Kidney epithelial cell (primary cell): ENCODE results near the gene SIX2. TPM values are rescaled to one million over a fixed set of nuclear protein-coding genes. Genes with fewer than 3 reads are reported as not detected.

Experiments
- DNase-seq: peaks from one replicate; pipeline ENCODE4 v3.0.0-alpha.2; 2010; ENCODE audit warnings: low read depth
- H3K27me3 ChIP-seq: 2 replicates; pipeline ENCODE4 v1.6.0; 2011; ENCODE audit warnings: low read length; ENCODE audit not compliant: control insufficient read depth, insufficient read depth
- H3K36me3 ChIP-seq: 2 replicates; pipeline ENCODE4 v1.5.1; 2011; ENCODE audit warnings: low read length; ENCODE audit not compliant: control insufficient read depth, insufficient read depth
- H3K4me3 ChIP-seq: 2 replicates; pipeline ENCODE4 v1.5.1; 2011; ENCODE audit warnings: low read depth, mild to moderate bottlenecking, control low read depth, low read length
- CTCF ChIP-seq: IDR thresholded peaks from 2 replicates; pipeline ENCODE4 v1.5.1; 2011; ENCODE audit warnings: mild to moderate bottlenecking, moderate library complexity, low read length, control low read depth, inconsistent platforms; ENCODE audit not compliant: insufficient read depth, poor library complexity, severe bottlenecking
- total RNA-seq: library from RNA; depleted of rRNA; stranded (reverse); fragments of >200 nt; gene quantifications from 2 replicates; pipeline ENCODE4 v1.2.3, GENCODE V29; 2015

SIX2 gene
- total RNA-seq, 1 donor from 2014 or later, result 0.96 TPM

- TF ChIP-seq CTCF, result no peak
- Histone ChIP-seq H3K27me3 (peaks cover 10% of the 10 kb centered on the region), H3K4me3 (no peak overlapping the region), H3K36me3 (no peaks in the 10 kb centered on the region)
- DNase-seq, result peak; percentile 29
Observed at GRCh38 chr2:44980751-44981713, 28.2 kb downstream of the SIX2 start.

GRCh38 chr2:44979581-44979980, 29.7 kb downstream of the SIX2 start:
- peaks cover 15% of the 10 kb centered on the region for H3K27me3 ChIP-seq
- no peaks in the 10 kb centered on the region for H3K36me3 ChIP-seq
- TF ChIP-seq CTCF, result no peak
- DNase-seq, result no peak
- no peak overlapping the region for H3K4me3 ChIP-seq

GRCh38 chr2:44975571-44976450, 33.4 kb downstream of the SIX2 start:
- TF ChIP-seq CTCF, result no peak
- DNase-seq, result no peak

GRCh38 chr2:44974064-44974715, 35.1 kb downstream of the SIX2 start:
- no peak for DNase-seq

More at GRCh38 chr2:44975571-44976450, 33.4 kb downstream of the SIX2 start:
- peaks cover 22% of the 10 kb centered on the region for H3K27me3 ChIP-seq
- no peak overlapping the region for H3K4me3 ChIP-seq
- no peaks in the 10 kb centered on the region for H3K36me3 ChIP-seq

More at GRCh38 chr2:44974064-44974715, 35.1 kb downstream of the SIX2 start:
- TF ChIP-seq CTCF, result peak; percentile 30
- no peak overlapping the region for H3K4me3 ChIP-seq
- H3K27me3 ChIP-seq, result peaks cover 22% of the 10 kb centered on the region
- no peaks in the 10 kb centered on the region for H3K36me3 ChIP-seq
